Tibial nerve (tissue), 4 donors: ENCODE measurements around the gene FOLH1. TPM values are rescaled to one million over a fixed set of nuclear protein-coding genes. Genes with fewer than 3 reads are reported as not detected.
"Not testable (repeated sequence)": the region's sequence is repeated elsewhere in the genome, so short reads cannot be mapped to it uniquely, and the experiment has no call there.

ENCODE experiments used
- DNase-seq, 2 donors: peaks; one replicate each; pipeline ENCODE4 v3.0.0-alpha.2; 2019; ENCODE audit warnings: low spot score in 2 of 2
- H3K27ac ChIP-seq, 4 donors: fragments of 200-600 bp; sonication (generic) in 3 of 4; one replicate each; pipeline ENCODE4 v1.5.1; 2017 to 2019; ENCODE audit warnings: mild to moderate bottlenecking in 1 of 4
- H3K27me3 ChIP-seq, 2 donors: fragments of 200-600 bp; sonication (generic) in 1 of 2; one replicate each; pipeline versions ENCODE4 v1.5.1 to v1.6.0; 2017 to 2019
- H3K36me3 ChIP-seq, 3 donors: fragments of 200-600 bp; sonication (generic); one replicate each; pipeline ENCODE4 v1.5.1; 2018 to 2019
- H3K4me1 ChIP-seq, 4 donors: fragments of 200-600 bp; sonication (generic) in 3 of 4; one replicate each; pipeline ENCODE4 v1.5.1; 2017 to 2019
- H3K4me3 ChIP-seq, 4 donors: fragments of 200-600 bp; sonication (generic) in 3 of 4; one replicate each; pipeline ENCODE4 v1.5.1; 2017 to 2019; ENCODE audit warnings: mild to moderate bottlenecking in 1 of 4, moderate library complexity in 1 of 4
- H3K9me3 ChIP-seq, 4 donors: fragments of 200-600 bp; sonication (generic) in 3 of 4; one replicate each; pipeline ENCODE4 v1.5.1; 2017 to 2019
- EP300 ChIP-seq, 2 donors: sonication (generic); formaldehyde crosslinking; IDR thresholded peaks; one replicate each; pipeline ENCODE4 v1.6.1; 2017; ENCODE audit warnings: antibody characterized with exemption in 2 of 2, mild to moderate bottlenecking in 1 of 2
- POLR2A ChIP-seq, 2 donors: fragments of 450-650 bp; IDR thresholded peaks; one replicate each; pipeline ENCODE4 v1.6.1; 2017; ENCODE audit warnings: antibody characterized with exemption in 2 of 2, mild to moderate bottlenecking in 2 of 2, moderate library complexity in 2 of 2
- WGBS, 2 donors: methylation state at CpG; one replicate each; pipeline ENCODE4 v1.1.5; 2018; 5-methylcytosine and 5-hydroxymethylcytosine counted together
- total RNA-seq, 4 donors: library from RNA; depleted of rRNA; stranded (reverse); fragments of >200 nt; gene quantifications; one replicate each; pipeline ENCODE4 v1.1.0, GENCODE V29; 2016
- TF ChIP-seq, protein P1 (sequence below), 5 experiments: fragments of 200-600 bp in 3 of 5; fragments of 450-650 bp in 2 of 5; sonication (generic) in 3 of 5; IDR thresholded peaks; one replicate each; pipeline ENCODE4 v1.5.1; 2016 to 2019; ENCODE audit warnings: antibody characterized with exemption in 5 of 5, mild to moderate bottlenecking in 3 of 5, moderate library complexity in 2 of 5

Gene FOLH1
- total RNA-seq, 4 donors from 2014 or later: 7.2 to 23.4 (median 11.8) TPM

DNA sequence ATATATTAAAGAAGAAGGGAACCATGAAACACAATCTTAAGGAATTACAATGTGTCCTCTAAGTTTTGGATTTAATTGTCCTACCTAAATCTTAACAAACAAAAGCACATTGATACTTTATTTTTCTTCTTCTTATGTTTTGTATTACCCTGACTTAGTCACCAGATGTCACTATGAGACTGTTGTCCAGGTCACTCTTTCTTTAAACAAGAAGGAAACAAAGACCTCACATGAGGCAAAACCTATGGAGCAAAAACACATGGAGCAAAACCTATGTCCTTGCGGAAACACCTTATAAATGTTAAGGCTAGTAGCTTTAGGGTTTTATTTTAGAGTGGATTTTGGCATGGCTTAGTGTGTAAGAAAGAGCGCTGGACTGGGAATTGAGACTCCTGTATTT is 20.7 kb upstream of the FOLH1 start:
- not testable (repeated sequence) for DNase-seq

DNA sequence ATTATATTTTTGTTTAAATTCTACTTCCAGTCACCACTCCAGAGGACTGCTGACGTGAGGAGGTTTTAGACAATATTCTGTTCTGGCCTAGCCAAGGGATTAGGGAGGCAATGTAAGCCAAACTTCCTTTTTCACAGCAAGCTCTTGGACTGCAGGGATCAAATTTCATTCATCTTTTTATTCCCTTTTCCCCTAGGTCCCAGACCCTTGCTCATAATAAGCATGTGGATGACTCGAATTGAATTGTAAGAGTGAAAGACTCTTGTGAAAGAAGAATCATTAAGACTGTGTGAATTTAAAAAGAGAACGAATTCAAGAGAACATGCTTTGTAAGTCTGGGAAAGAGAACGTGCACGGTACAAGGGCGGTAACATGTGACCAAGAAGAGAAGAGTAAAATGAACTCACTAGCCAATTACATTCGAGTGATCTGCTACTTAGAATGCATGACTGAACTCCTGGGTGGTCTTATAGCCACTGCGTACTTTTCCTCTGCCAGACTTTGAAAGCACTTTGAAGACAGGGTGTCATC is 16.9 kb upstream of the FOLH1 start:
- H3K9me3 ChIP-seq, H3K27me3 ChIP-seq, H3K27ac ChIP-seq, H3K36me3 ChIP-seq, H3K4me3 ChIP-seq, DNase-seq, H3K4me1 ChIP-seq: not testable (repeated sequence)
- WGBS, 2 donors: 28 to 45% methylated on average over 8 of the region's 8 CpGs

More for the DNA sequence above, 20.7 kb upstream of the FOLH1 start:
- not testable (repeated sequence) for H3K4me3 ChIP-seq, H3K27ac ChIP-seq, H3K9me3 ChIP-seq, H3K27me3 ChIP-seq, H3K4me1 ChIP-seq, H3K36me3 ChIP-seq
- 43 to 74% methylated on average over 2 of the region's 2 CpGs for WGBS, 2 donors
- TF ChIP-seq, protein P1, sequence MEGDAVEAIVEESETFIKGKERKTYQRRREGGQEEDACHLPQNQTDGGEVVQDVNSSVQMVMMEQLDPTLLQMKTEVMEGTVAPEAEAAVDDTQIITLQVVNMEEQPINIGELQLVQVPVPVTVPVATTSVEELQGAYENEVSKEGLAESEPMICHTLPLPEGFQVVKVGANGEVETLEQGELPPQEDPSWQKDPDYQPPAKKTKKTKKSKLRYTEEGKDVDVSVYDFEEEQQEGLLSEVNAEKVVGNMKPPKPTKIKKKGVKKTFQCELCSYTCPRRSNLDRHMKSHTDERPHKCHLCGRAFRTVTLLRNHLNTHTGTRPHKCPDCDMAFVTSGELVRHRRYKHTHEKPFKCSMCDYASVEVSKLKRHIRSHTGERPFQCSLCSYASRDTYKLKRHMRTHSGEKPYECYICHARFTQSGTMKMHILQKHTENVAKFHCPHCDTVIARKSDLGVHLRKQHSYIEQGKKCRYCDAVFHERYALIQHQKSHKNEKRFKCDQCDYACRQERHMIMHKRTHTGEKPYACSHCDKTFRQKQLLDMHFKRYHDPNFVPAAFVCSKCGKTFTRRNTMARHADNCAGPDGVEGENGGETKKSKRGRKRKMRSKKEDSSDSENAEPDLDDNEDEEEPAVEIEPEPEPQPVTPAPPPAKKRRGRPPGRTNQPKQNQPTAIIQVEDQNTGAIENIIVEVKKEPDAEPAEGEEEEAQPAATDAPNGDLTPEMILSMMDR (IDR thresholded peaks at IDR 0.05): peak in 4 of 5 experiments; percentile 23 to 48 (median 29)

DNA sequence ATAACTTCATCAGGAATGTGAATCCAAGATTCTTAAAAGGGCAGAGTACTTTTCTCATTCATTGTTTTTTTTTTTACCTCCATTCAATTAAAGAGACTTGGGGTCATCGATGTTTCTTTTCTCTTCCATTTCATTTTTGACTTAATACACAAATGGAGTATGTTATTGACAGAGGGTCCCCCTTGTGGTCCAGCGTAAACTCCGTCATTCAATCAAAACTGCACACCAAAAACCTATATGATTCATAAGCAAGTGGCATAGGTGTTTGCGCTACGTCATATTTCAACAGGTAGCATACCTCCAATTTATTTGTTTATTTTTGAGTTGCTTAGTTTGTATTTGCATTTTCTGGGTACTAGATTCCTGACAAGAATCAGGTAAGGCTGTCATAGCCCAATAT is 12.7 kb upstream of the FOLH1 start:
- Histone ChIP-seq H3K27me3 (no peaks in the 10 kb centered on the region), H3K4me3 (no peak overlapping the region), H3K4me1 (no peaks in the 10 kb centered on the region), H3K9me3 (no peaks in the 10 kb centered on the region), H3K36me3 (no peaks in the 10 kb centered on the region), H3K27ac (no peak overlapping the region)
- 82 to 85% methylated on average over 5 of the region's 5 CpGs for WGBS, 2 donors
- no peak for TF ChIP-seq POLR2A (IDR thresholded peaks at IDR 0.05)
- TF ChIP-seq, protein P1 (IDR thresholded peaks at IDR 0.05): no peak
- TF ChIP-seq EP300 (IDR thresholded peaks at IDR 0.05): no peak
- no peak for DNase-seq

DNA sequence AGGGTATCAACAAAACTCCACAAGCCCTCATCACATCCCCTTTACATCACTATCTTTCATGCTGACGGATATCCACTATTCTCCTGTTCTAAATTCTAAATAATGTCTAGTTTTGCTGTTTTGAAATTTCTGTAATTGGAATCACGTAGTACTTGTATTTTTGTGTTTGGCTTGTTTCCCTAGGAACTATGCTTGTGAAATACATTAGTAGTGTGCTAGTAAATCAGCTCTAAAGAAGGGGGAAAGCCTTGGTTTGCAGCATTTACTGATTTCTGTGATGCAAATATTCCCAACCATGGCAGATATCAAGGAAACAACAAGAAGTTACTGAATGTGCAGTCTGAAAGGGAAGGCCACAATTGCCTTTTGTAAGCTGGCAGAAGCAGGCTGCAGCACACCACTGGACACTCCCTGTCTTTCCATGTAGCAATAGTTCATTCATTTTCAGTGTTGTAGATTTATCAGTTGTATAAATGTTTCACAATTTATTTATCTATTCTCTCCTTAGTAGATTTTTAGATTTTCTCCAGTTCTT is 4.7 kb upstream of the FOLH1 start:
- Histone ChIP-seq H3K4me3 (no peak overlapping the region), H3K27me3 (no peaks in the 10 kb centered on the region), H3K9me3 (no peaks in the 10 kb centered on the region), H3K4me1 (peaks cover 0 to 6% (median 0%) of the 10 kb centered on the region in 4 donors), H3K27ac (no peak overlapping the region), H3K36me3 (no peaks in the 10 kb centered on the region)
- TF ChIP-seq, protein P1 (IDR thresholded peaks at IDR 0.05): no peak
- TF ChIP-seq EP300 (IDR thresholded peaks at IDR 0.05) (no peak), POLR2A (IDR thresholded peaks at IDR 0.05) (no peak)
- no peak for DNase-seq
- WGBS, 2 donors: 63 to 64% methylated on average over 2 of the region's 2 CpGs

DNA sequence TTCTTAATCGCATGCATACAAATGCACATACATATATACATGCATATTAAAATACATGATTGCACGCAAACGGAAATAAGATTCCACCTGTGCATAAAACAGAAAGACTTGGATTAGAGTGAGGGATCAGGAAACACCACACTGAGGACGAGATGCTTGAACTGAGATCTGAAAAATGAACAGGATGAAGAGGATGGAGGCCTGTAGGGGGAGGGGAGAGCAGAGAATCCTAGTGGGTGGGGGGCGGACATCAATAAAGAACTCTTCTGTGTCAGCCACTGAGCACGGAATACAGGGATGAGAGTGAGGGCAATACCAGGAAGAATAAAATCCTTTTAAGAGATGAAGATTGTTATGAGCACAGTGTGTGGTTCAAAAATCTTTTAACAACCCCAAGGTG is 1.4 kb downstream of the FOLH1 start:
- H3K4me3 ChIP-seq: not testable (repeated sequence)
- WGBS, 2 donors: 69 to 85% methylated on average over 6 of the region's 6 CpGs

DNA sequence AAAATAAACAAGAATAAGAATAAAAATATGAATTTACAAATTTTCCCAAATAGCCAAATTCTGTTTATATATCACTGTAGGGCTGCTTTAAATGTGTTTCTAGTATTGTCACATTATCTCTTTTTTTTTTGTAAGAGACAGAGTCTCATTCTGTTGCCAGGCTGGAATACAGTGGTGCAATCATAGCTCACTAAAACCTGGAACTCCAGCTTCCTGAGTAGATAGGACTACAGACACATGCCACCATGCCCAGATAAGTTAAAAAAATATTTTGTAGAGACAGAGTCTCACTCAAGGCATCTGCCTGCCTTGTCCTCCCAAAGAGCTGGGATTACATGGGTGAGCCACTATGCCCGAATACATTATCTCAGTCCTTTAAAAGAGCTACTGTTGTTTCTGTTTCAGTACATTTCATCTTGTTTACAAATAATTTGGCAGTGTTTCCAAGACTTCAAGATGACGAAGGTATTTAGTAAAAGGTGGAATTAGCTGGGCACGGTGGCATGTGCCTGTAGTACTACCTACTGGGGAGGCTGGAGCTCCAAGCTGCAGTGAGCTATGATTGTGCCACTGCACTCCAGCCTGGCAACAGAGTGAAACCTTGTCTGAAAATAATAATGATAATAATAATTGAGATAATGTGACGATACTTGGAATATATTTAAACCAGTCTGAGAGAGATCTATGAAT is 6.0 kb downstream of the FOLH1 start:
- H3K4me1 ChIP-seq: no peaks in the 10 kb centered on the region
- H3K4me3 ChIP-seq: no peak overlapping the region
- peak overlapping the region in 1 of 4 donors; percentile 26 for H3K27ac ChIP-seq
- no peaks in the 10 kb centered on the region for H3K36me3 ChIP-seq
- TF ChIP-seq POLR2A (IDR thresholded peaks at IDR 0.05) (no peak), EP300 (IDR thresholded peaks at IDR 0.05) (no peak)
- TF ChIP-seq, protein P1 (IDR thresholded peaks at IDR 0.05): no peak
- no peak for DNase-seq
- no peaks in the 10 kb centered on the region for H3K9me3 ChIP-seq
- WGBS, 2 donors: 74 to 80% methylated on average over 4 of the region's 4 CpGs
- no peaks in the 10 kb centered on the region for H3K27me3 ChIP-seq

More for the DNA sequence above, 1.4 kb downstream of the FOLH1 start:
- H3K27me3 ChIP-seq, H3K36me3 ChIP-seq, H3K9me3 ChIP-seq, DNase-seq, H3K27ac ChIP-seq, H3K4me1 ChIP-seq: not testable (repeated sequence)

DNA sequence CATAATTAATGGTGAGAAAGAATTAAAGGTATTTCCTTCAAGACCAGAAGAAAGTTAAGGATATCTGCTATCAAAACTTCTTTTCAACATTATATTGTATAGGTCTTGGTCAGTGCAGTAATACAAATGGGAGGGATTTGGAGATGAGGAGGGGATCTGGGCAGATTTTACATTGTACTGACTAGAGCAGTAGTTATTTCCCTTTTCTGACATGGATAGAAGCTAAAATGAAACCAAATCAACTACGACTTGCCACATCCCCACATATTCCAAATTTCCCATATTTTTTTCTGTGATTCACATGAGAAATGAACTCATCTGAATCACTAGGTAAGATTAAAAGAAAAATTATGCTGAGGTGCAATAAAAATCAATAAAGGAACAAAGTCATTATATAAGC is 11.6 kb downstream of the FOLH1 start:
- H3K36me3 ChIP-seq, H3K4me1 ChIP-seq, H3K9me3 ChIP-seq, H3K4me3 ChIP-seq, H3K27ac ChIP-seq, H3K27me3 ChIP-seq, DNase-seq: not testable (repeated sequence)
- WGBS, 2 donors: 57 to 63% methylated on average over 1 of the region's 1 CpG

DNA sequence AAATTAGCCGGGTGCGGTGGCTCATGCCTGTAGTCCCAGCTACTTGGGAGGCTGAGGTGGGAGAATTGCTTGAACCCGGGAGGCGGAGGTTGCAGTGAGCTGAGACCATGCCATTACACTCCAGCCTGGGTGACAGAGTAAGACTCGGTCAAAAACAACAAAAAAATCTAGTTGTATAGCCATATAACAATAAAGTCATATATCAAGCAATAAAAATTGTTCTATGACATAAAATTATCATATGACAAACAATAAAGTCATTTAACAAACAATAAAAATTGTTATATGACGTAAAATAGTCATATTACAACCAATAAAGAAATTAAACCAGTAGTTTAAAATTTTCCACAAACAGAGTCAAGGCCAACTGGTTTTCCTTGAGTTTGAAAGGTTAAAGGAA is 12.4 kb downstream of the FOLH1 start:
- H3K9me3 ChIP-seq, H3K27me3 ChIP-seq, H3K36me3 ChIP-seq, H3K27ac ChIP-seq, DNase-seq, H3K4me3 ChIP-seq, H3K4me1 ChIP-seq: not testable (repeated sequence)
- 88 to 91% methylated on average over 6 of the region's 6 CpGs for WGBS, 2 donors

DNA sequence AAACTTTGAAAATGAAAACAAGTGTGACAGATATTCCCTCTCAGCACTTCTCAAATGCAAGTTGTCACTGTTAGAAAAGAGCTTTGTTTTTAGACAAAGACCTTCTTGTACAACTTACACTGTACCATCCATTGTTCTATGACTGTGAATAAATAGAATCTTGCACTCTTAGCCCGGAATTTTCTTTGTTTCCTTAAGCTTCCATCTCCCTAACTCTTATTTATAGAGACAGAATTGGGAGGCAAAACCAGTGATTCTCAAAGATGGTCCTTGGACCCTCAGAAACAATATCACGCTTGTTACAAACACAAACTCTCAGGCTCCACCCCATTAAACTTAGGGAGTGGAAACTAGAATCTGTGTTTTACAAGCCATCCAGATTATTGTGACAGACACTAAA is 18.1 kb downstream of the FOLH1 start:
- WGBS, 2 donors: 41 to 43% methylated on average over 2 of the region's 2 CpGs
- not testable (repeated sequence) for DNase-seq, H3K27me3 ChIP-seq, H3K9me3 ChIP-seq, H3K36me3 ChIP-seq, H3K4me3 ChIP-seq, H3K4me1 ChIP-seq
- peak overlapping the region in 2 of 4 donors; percentile 49 to 53 for H3K27ac ChIP-seq
